ENCODE data around the gene NXN.
"Not testable (repeated sequence)": the region's sequence is repeated elsewhere in the genome, so short reads cannot be mapped to it uniquely, and the experiment has no call there.

Gene NXN

DNA sequence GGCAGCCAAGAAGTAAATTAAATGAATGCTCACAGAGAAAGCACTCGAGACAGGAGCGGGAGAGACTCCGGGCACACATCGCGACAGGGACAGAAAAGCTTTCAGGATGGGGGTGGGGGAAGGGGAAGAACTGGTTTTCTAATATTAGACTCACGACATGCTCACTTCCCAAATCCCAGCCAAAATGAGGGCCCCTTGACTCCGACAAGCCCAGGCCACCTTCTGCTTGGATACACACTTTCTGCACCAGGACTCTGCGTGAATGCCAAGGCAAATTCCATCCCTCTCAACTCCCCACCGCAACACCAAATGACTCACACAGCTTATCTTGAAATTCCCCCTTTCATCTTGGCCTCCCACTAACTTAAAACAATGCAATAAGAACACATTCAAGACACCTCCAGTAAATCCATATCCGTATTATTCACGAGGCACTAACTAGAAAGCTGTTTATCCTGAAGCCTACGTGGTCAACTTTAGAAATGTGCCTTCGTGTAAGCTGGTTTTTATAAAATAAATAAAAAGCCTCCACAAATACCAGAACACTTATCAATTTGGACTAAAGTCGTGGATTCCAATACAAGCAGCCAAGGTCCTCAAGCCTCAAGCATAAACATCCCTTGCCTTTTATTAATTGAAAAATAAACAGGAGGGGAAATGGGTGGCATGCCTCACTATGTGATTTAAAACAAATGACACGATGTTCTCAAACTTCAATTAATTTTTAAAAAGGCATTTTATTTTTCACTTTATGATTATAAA is 46.1 kb downstream of the NXN start:
- H3K27ac ChIP-seq = no peak overlapping the region
- TF ChIP-seq, protein P1, sequence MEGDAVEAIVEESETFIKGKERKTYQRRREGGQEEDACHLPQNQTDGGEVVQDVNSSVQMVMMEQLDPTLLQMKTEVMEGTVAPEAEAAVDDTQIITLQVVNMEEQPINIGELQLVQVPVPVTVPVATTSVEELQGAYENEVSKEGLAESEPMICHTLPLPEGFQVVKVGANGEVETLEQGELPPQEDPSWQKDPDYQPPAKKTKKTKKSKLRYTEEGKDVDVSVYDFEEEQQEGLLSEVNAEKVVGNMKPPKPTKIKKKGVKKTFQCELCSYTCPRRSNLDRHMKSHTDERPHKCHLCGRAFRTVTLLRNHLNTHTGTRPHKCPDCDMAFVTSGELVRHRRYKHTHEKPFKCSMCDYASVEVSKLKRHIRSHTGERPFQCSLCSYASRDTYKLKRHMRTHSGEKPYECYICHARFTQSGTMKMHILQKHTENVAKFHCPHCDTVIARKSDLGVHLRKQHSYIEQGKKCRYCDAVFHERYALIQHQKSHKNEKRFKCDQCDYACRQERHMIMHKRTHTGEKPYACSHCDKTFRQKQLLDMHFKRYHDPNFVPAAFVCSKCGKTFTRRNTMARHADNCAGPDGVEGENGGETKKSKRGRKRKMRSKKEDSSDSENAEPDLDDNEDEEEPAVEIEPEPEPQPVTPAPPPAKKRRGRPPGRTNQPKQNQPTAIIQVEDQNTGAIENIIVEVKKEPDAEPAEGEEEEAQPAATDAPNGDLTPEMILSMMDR (IDR thresholded peaks at IDR 0.05) = no peak
- TF ChIP-seq ZFX (IDR thresholded peaks at IDR 0.05; ENCODE audit: borderline replicate concordance) = no peak

DNA sequence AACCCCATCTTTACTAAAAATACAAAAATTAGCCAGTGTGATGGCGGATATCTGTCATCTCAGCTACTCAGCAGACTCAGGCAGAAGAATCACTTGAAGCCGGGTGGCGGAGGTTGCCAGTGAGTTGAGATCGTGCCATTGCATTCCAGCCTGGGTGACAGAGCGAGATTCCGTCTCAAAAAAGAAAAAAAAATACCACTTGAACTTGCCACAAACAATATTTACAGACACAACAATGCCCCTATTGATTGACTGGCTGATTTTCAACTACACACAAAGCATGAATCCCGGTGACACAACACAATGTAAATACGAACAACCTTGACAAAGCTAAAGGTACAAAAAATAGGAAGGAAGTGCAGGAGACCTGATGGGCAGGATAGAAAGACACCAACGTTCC is 49.3 kb downstream of the NXN start:
- H3K27ac ChIP-seq = no peak overlapping the region
- TF ChIP-seq, protein P1 (IDR thresholded peaks at IDR 0.05) = no peak
- no peak for TF ChIP-seq ZFX (IDR thresholded peaks at IDR 0.05; ENCODE audit: borderline replicate concordance)

DNA sequence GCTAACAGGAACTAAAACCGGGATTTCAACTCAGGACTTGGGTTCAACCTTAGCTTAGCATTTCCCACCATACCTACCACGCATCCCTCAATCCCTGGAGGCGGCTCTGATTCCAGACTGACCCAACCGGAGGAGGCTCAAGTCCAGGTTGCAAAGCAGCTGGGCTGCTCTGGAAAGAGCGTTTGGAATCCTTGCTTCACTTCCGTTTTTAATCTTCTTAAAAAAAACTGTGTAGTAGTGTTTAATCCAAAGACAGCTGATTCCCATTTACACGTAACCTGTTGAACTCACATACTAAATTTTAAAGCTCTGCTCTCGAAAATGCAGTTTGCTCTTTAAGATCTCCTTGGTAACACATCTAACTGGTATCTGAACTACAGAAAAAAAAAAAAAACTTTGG is 50.0 kb downstream of the NXN start:
- TF ChIP-seq ZFX (IDR thresholded peaks at IDR 0.05; ENCODE audit: borderline replicate concordance) = no peak
- TF ChIP-seq, protein P1 (IDR thresholded peaks at IDR 0.05) = no peak
- H3K27ac ChIP-seq = no peak overlapping the region

DNA sequence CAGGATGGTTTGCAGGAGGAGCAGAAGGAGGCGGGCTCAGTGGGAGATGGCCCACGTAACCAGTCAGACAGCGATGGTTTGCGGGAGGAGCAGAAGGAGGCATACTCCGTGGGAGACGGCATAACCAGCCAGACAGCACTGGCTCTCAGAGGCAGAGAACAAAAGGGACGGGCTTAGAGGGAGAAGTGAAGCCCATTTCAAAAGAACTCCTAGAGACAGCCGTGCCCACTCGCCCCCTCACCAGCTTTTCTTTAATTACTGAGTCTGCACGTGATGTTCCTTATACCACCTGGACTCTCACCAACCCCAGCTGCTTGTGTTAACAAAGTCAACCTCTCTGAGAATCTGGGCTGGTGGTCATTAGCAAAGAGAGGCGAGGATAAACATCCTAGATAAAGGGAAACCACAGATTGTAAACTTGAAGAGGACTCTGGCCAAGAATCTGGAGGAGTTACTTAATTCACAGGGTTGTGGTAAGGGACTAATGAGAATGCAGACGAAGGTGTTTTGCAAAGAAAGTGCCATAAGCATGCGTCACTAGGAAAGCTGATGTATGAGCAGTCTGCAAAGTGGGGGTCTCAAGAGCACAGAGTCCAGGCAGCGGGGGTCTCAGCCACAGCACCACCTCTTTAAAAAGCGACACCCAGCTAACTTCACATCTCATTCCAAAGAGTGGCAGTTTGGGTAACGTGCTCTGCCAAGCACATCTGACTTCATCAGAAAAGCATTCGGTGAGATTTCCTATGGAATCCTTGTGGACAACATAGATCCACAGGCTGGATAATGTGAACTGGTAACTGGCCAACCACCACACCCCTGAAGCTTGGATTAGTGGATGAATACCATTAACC is 51.7 kb downstream of the NXN start:
- TF ChIP-seq ZFX (IDR thresholded peaks at IDR 0.05; ENCODE audit: borderline replicate concordance) = no peak
- TF ChIP-seq, protein P1 (IDR thresholded peaks at IDR 0.05) = no peak
- no peak overlapping the region for H3K27ac ChIP-seq

DNA sequence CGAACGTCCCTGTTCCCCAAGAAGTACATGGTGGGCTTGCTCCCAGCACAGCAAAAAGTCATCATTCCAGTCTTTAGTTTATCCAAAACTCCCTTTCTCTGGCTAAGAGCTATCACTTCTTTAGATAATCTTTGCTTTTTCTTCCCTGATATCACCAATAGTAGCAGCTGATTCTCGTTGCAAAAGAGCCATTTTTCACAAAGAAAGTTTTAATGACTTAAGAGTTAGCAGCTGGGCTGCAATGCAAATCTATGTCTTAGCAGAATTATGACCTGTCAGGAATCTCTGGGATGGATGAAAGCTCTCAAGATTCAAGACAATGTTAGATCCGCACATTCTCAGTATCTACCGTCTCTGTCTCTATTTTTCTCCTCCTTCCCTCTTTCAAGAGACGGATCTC is 53.8 kb downstream of the NXN start:
- TF ChIP-seq, protein P1 (IDR thresholded peaks at IDR 0.05) = no peak
- no peak for TF ChIP-seq ZFX (IDR thresholded peaks at IDR 0.05; ENCODE audit: borderline replicate concordance)
- no peak overlapping the region for H3K27ac ChIP-seq

DNA sequence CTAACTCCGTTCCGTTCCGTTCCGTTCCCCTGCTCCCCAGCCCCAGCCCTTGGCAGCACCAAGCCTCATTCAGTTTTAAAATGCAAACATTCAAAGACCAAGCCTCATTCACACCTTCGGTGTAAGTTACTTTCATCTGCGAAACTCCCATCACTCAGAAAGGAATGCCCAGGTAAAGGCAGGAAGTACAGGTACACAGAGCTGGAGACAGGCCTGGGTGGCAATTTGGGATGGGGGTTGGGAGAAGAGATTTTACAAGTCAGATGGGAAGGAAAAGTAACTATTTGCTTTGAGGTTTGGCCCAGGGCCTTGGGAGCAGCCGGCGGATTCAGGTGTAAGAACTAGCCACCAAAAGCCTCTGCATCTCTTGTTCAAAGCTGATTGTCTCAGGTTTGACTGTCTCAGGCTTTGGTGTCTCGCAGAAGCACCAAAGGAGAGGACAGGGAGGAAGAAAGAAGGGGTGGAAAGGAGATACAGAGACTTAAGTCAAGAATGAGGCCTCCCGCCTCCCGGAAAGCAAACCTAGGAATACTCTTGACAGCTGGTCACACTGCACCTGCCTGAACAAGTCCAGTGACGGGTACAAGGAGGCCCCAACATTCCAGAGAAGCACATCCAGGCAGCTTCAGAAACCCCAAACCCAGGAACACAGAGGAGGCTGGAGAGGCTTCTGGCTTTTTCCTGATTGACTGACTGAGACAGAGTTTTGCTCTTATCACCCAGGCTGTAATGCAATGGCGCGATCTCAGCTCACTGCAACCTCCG is 54.7 kb downstream of the NXN start:
- H3K27ac ChIP-seq = no peak overlapping the region
- TF ChIP-seq ZFX (IDR thresholded peaks at IDR 0.05; ENCODE audit: borderline replicate concordance) = no peak
- TF ChIP-seq, protein P1 (IDR thresholded peaks at IDR 0.05) = no peak

DNA sequence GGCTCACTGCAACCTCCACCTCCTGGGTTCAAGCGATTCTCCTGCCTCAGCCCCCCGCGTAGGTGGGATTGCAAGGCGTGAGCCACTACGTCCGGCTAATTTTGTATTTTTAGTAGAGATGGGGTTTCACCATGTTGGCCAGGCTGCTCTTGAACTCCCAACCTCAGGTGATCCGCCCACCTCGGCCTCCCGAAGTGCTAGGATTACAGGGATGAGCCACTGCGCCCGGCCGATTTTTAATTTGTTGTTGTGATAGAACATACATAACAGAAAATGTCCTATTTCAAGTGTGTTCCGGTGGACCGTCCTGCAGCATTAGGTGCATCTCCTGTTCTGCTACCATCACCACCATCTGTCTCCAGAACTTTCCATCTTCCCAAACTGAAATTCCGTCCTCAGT is 55.3 kb downstream of the NXN start:
- not testable (repeated sequence) for H3K27ac ChIP-seq
